Esophagus squamous epithelium (tissue), 4 donors: ENCODE measurements around the gene CSPG4.
"Not testable (repeated sequence)": the region's sequence is repeated elsewhere in the genome, so short reads cannot be mapped to it uniquely, and the experiment has no call there.

Experiments used
- CTCF ChIP-seq, 6 experiments: fragments of 450-650 bp in 4 of 6; fragments of 200-600 bp in 2 of 6; sonication (generic) in 2 of 6; IDR thresholded peaks; one replicate each; pipeline ENCODE4 v1.5.1; 2016 to 2019; ENCODE audit warnings: antibody characterized with exemption in 6 of 6, mild to moderate bottlenecking in 4 of 6, moderate library complexity in 4 of 6
- POLR2A ChIP-seq, 4 donors: fragments of 450-650 bp; IDR thresholded peaks; one replicate each; pipeline ENCODE4 v1.6.1; 2017; ENCODE audit warnings: antibody characterized with exemption in 4 of 4, mild to moderate bottlenecking in 4 of 4, moderate library complexity in 3 of 4

GRCh38 chr15:75678324-75678690 is 34.3 kb downstream of the CSPG4 start:
- not testable (repeated sequence) for TF ChIP-seq CTCF, POLR2A (IDR thresholded peaks at IDR 0.05)
